GM18520 (cell line): ENCODE measurements around the gene NCAM2.

Source experiments
- ATAC-seq: cut with Tn5 transposase; IDR thresholded peaks from one replicate; pipeline ENCODE4 v1.9.1; 2021; ENCODE audit not compliant: unreplicated experiment

NCAM2 gene

GRCh38 chr21:21165063-21165645 is 166.9 kb downstream of the NCAM2 start:
- ATAC-seq = no peak

- no peak for ATAC-seq
Measured at GRCh38 chr21:21174676-21175075, 176.5 kb downstream of the NCAM2 start.

GRCh38 chr21:21175798-21176334 is 177.7 kb downstream of the NCAM2 start:
- no peak for ATAC-seq

GRCh38 chr21:21177353-21177986 is 179.3 kb downstream of the NCAM2 start:
- no peak for ATAC-seq

GRCh38 chr21:21179619-21180298 is 181.6 kb downstream of the NCAM2 start:
- no peak for ATAC-seq

- no peak for ATAC-seq
Measured at GRCh38 chr21:21182401-21183010, 184.3 kb downstream of the NCAM2 start.

GRCh38 chr21:21183092-21183491 is 184.9 kb downstream of the NCAM2 start:
- ATAC-seq = no peak

GRCh38 chr21:21184771-21185528 is 186.7 kb downstream of the NCAM2 start:
- ATAC-seq = no peak

GRCh38 chr21:21187579-21187978 is 189.4 kb downstream of the NCAM2 start:
- ATAC-seq = no peak

- ATAC-seq = no peak
Measured at GRCh38 chr21:21188513-21189195, 190.4 kb downstream of the NCAM2 start.

GRCh38 chr21:21195417-21195943 is 197.3 kb downstream of the NCAM2 start:
- ATAC-seq = no peak

- no peak for ATAC-seq
Measured at GRCh38 chr21:21196087-21196486, 197.9 kb downstream of the NCAM2 start.

GRCh38 chr21:21196848-21197247 is 198.6 kb downstream of the NCAM2 start:
- ATAC-seq = no peak

GRCh38 chr21:21199342-21200102 is 201.3 kb downstream of the NCAM2 start:
- ATAC-seq = no peak

GRCh38 chr21:21200103-21200938 is 202.1 kb downstream of the NCAM2 start:
- ATAC-seq = no peak

- no peak for ATAC-seq
Measured at GRCh38 chr21:21200939-21201615, 202.9 kb downstream of the NCAM2 start.

GRCh38 chr21:21203822-21204339 is 205.7 kb downstream of the NCAM2 start:
- no peak for ATAC-seq
